ENCODE measurements around the gene MAGOH.

Gene MAGOH

GRCh38 chr1:53183095-53183990 is 55.0 kb downstream of the MAGOH start:
- no peak for DNase-seq

- DNase-seq, result no peak
These were observed 55.6 kb downstream of the MAGOH start for GRCh38 chr1:53182716-53183094.

- peak; percentile 69 for DNase-seq
These were observed 56.2 kb downstream of the MAGOH start for GRCh38 chr1:53182111-53182593.

- DNase-seq, result no peak
These were observed 57.4 kb downstream of the MAGOH start for GRCh38 chr1:53180951-53181350.

- no peak for DNase-seq
These were observed 58.1 kb downstream of the MAGOH start for GRCh38 chr1:53180226-53180625.

Data from kidney glomerular epithelial cell (primary cell).